ENCODE measurements around the gene TASP1.

The TASP1 gene

DNA sequence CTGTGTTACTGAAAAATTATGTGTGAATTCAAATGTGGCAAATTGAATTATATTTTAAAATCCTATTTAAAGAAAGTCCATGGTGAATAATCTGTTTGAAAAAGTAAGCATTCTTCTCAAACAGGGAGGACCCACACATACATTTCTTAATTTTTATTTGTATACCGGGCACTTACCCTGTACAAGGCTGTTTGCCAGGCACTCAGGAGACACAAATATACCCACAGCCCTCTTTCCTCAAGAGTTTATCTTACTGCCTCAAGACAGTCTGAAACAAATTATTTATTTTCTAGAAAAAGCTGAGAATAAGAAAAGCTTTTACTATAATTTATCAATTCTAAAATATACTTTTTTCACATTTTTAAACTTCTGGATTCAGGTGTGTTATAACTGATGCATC lies 114.4 kb downstream of the TASP1 start:
- Histone ChIP-seq H3K36me3 (ENCODE audit: control insufficient read depth, insufficient read depth, low read length) (no peaks in the 10 kb centered on the region; the same call in 1 of the 2 replicates), H3K4me3 (replicated peaks; ENCODE audit: low read depth, low read length) (no peak overlapping the region), H3K27me3 (replicated peaks; ENCODE audit: control insufficient read depth, insufficient read depth, low read length) (no peaks in the 10 kb centered on the region)
- no peak for TF ChIP-seq CTCF (IDR thresholded peaks at IDR 0.05; ENCODE audit: insufficient read depth, low read length, poor library complexity, severe bottlenecking)
- DNase-seq (ENCODE audit: extremely low read depth, insufficient read length): no peak

DNA sequence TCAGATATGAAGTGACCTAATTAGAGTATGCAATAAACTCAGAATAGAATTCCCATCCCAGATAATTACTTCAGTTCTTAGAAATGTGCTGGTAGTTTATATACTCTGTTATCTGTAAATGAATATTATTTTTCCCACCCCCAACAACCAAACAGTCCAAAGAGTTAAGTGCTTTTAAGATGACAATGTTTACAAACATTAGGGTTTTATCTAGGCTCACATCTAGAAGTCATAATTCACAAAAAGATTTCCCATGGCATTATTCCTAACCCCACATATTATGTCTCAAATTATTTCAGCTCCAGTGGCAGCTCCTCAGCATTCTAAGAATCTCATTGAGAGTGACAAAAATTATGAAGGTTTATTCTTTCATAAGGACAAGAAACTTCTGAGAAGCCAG lies 120.9 kb downstream of the TASP1 start:
- DNase-seq (ENCODE audit: extremely low read depth, insufficient read length): no peak
- no peak for TF ChIP-seq CTCF (IDR thresholded peaks at IDR 0.05; ENCODE audit: insufficient read depth, low read length, poor library complexity, severe bottlenecking)
- Histone ChIP-seq H3K27me3 (replicated peaks; ENCODE audit: control insufficient read depth, insufficient read depth, low read length) (no peaks in the 10 kb centered on the region), H3K36me3 (ENCODE audit: control insufficient read depth, insufficient read depth, low read length) (no peaks in the 10 kb centered on the region; the same call in 1 of the 2 replicates), H3K4me3 (replicated peaks; ENCODE audit: low read depth, low read length) (no peak overlapping the region)

- no peak for TF ChIP-seq CTCF (IDR thresholded peaks at IDR 0.05; ENCODE audit: insufficient read depth, low read length, poor library complexity, severe bottlenecking)
- H3K4me3 ChIP-seq (replicated peaks; ENCODE audit: low read depth, low read length): no peak overlapping the region
- no peaks in the 10 kb centered on the region for H3K27me3 ChIP-seq (replicated peaks; ENCODE audit: control insufficient read depth, insufficient read depth, low read length)
- no peak for DNase-seq (ENCODE audit: extremely low read depth, insufficient read length)
- no peaks in the 10 kb centered on the region for H3K36me3 ChIP-seq (ENCODE audit: control insufficient read depth, insufficient read depth, low read length)
Measured at GRCh38 chr20:13515796-13516558, 122.8 kb downstream of the TASP1 start.

GRCh38 chr20:13515291-13515690 lies 123.4 kb downstream of the TASP1 start:
- TF ChIP-seq CTCF (IDR thresholded peaks at IDR 0.05; ENCODE audit: insufficient read depth, low read length, poor library complexity, severe bottlenecking): no peak
- H3K4me3 ChIP-seq (replicated peaks; ENCODE audit: low read depth, low read length): no peak overlapping the region
- H3K27me3 ChIP-seq (replicated peaks; ENCODE audit: control insufficient read depth, insufficient read depth, low read length): no peaks in the 10 kb centered on the region
- DNase-seq (ENCODE audit: extremely low read depth, insufficient read length): no peak
- no peaks in the 10 kb centered on the region for H3K36me3 ChIP-seq (ENCODE audit: control insufficient read depth, insufficient read depth, low read length)

DNA sequence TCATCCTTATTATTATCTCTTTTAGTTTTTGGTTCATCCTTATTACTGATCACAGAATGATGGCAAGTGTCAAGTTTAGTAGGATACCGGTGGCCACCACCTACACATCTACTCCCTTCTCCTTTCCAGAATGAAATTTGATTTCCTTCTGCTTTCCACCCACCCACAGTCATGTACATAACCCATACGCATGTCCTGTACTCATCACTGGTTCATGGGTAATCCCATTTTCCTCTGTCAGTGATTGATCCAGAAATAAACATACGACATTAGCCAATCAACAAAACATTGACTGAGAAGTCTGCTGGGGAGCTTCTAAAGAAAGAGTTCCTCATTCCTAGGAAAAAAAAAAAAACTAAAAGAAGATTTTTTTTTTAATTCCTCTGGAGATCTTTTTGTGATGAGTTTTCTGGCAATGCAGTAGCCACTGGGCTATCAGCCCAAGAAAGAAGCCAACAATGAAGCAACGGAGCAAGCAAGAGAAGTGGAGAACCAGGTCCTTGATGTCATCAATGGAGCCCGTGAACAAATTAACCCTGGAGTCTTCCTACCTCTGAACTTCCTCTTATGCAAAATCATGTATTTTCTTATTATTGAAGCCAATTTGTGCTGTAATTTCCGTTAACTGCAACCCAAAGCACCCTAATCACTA lies 127.8 kb downstream of the TASP1 start:
- H3K36me3 ChIP-seq (ENCODE audit: control insufficient read depth, insufficient read depth, low read length): no peaks in the 10 kb centered on the region
- no peak for TF ChIP-seq CTCF (IDR thresholded peaks at IDR 0.05; ENCODE audit: insufficient read depth, low read length, poor library complexity, severe bottlenecking)

More for the DNA sequence above, 127.8 kb downstream of the TASP1 start:
- DNase-seq (ENCODE audit: extremely low read depth, insufficient read length): no peak
- H3K27me3 ChIP-seq (replicated peaks; ENCODE audit: control insufficient read depth, insufficient read depth, low read length): no peaks in the 10 kb centered on the region
- no peak overlapping the region for H3K4me3 ChIP-seq (replicated peaks; ENCODE audit: low read depth, low read length)

All from GM06990 (cell line).